HCT116 (cell line): Measurements from ENCODE around the gene KRTAP4-4. TPM values are rescaled to one million over a fixed set of nuclear protein-coding genes. Genes with fewer than 3 reads are reported as not detected.
A peak's percentile ranks its signal among the peaks of the same experiment; 100 is the strongest.

Experiments used
- ATAC-seq: fragments of 200-7000 bp; cut with Tn5 transposase; 2 replicates; pipeline ENCODE4 v1.9.1; 2020; ENCODE audit warnings: mild to moderate bottlenecking, moderate library complexity
- BruUV-seq: library from RNA; stranded (reverse); fragments of 400-500 nt; replicated peaks from 2 replicates; lab custom pipeline; 2021; lab: Mats Ljungman, UMichigan
- CTCF ChIA-PET: fragments of 300-600 bp; sonication (Branson Sonifier 250); formaldehyde crosslinking; loops from one replicate; lab custom pipeline; 2021; ENCODE audit warnings: antibody characterized with exemption; lab: Charles Lee
- POLR2A ChIA-PET: fragments of 300-600, 350-600 bp; sonication (Branson Sonifier 250); formaldehyde crosslinking; loops from one replicate; lab custom pipeline; 2021; ENCODE audit warnings: antibody characterized with exemption; lab: Charles Lee
- RAD21 ChIA-PET, 2 experiments: fragments of 300-600 bp; sonication (Branson Sonifier 250); formaldehyde crosslinking; loops; one replicate each; lab custom pipeline; 2023; ENCODE audit warnings: low total read pairs in 2 of 2; ENCODE audit not compliant: uncharacterized antibody in 2 of 2, unreplicated experiment in 2 of 2, low non-redundant PET in 1 of 2; lab: Charles Lee
- DNase-seq: peaks from one replicate; pipeline ENCODE4 v3.0.0-alpha.2; 2010; ENCODE audit warnings: low read depth, low spot score
- H2AFZ ChIP-seq: fragments of 200-600 bp; shearing (Covaris generic), sonication (generic); 2 replicates; pipeline ENCODE4 v1.6.1; 2017; ENCODE audit warnings: low read depth, mixed run types, mixed read lengths, antibody characterized with exemption, low read length; ENCODE audit not compliant: poor library complexity, severe bottlenecking
- H3K27ac ChIP-seq: 2 replicates; pipeline ENCODE4 v1.5.1; 2012; ENCODE audit warnings: low read depth, low read length
- H3K27me3 ChIP-seq: fragments of 200-600 bp; sonication (generic); 2 replicates; pipeline ENCODE4 v1.6.1; 2016; ENCODE audit warnings: mixed run types, low read length, mixed read lengths; ENCODE audit not compliant: insufficient read depth
- H3K36me3 ChIP-seq, 2 experiments: fragments of 200-500 bp in 1 of 2; fragments of 200-600 bp in 1 of 2; sonication (Bioruptor generic) in 1 of 2; sonication (generic) in 1 of 2; 2 replicates each; pipeline versions ENCODE4 v1.5.1 to v1.6.1; 2014 to 2016; ENCODE audit warnings: low read length in 2 of 2, inconsistent platforms in 1 of 2, mixed read lengths in 1 of 2, mixed run types in 1 of 2; ENCODE audit not compliant: insufficient read depth in 2 of 2, control insufficient read depth in 1 of 2
- H3K4me1 ChIP-seq, 2 experiments: fragments of 200-600 bp in 1 of 2; sonication (generic) in 1 of 2; 2 replicates each; pipeline versions ENCODE4 v1.5.1 to v1.6.1; 2012 to 2017; ENCODE audit warnings: low read length in 2 of 2, inconsistent platforms in 1 of 2, mild to moderate bottlenecking in 1 of 2, mixed read lengths in 1 of 2, mixed run types in 1 of 2, moderate library complexity in 1 of 2; ENCODE audit not compliant: insufficient read depth in 2 of 2, control insufficient read depth in 1 of 2
- H3K4me2 ChIP-seq: fragments of 200-600 bp; sonication (generic); 2 replicates; pipeline ENCODE4 v1.6.1; 2017; ENCODE audit warnings: mixed run types, low read length, mixed read lengths
- H3K4me3 ChIP-seq, 2 experiments: fragments of 200-600 bp in 1 of 2; sonication (generic) in 1 of 2; replicated peaks in 1 of 2; 2 replicates each; pipeline ENCODE4 v1.5.1; 2011 to 2016; ENCODE audit warnings: low read length in 2 of 2, control low read depth in 1 of 2, low read depth in 1 of 2, mild to moderate bottlenecking in 1 of 2, mixed read lengths in 1 of 2, mixed run types in 1 of 2
- H3K79me2 ChIP-seq: fragments of 200-600 bp; sonication (generic); 2 replicates; pipeline ENCODE4 v1.6.1; 2017; ENCODE audit warnings: mild to moderate bottlenecking, mixed run types, low read length, moderate library complexity, mixed read lengths; ENCODE audit not compliant: insufficient read depth
- H3K9ac ChIP-seq: fragments of 200-600 bp; sonication (generic); 2 replicates; pipeline ENCODE4 v1.6.1; 2016; ENCODE audit warnings: low read length, mixed read lengths
- H3K9me2 ChIP-seq: fragments of 200-600 bp; sonication (generic), shearing (Covaris generic); 2 replicates; pipeline ENCODE4 v1.6.1; 2017; ENCODE audit warnings: mixed run types, mild to moderate bottlenecking, moderate library complexity; ENCODE audit not compliant: insufficient read depth
- H3K9me3 ChIP-seq, 2 experiments: fragments of 200-500 bp in 1 of 2; fragments of 200-600 bp in 1 of 2; sonication (Bioruptor generic) in 1 of 2; sonication (generic) in 1 of 2; 2 replicates each; pipeline ENCODE4 v1.6.1; 2014 to 2017; ENCODE audit warnings: low read length in 2 of 2, mixed read lengths in 2 of 2, inconsistent platforms in 1 of 2, low read depth in 1 of 2, mild to moderate bottlenecking in 1 of 2, mixed run types in 1 of 2, moderate library complexity in 1 of 2; ENCODE audit not compliant: control insufficient read depth in 1 of 2, insufficient read depth in 1 of 2
- H4K20me1 ChIP-seq: fragments of 200-600 bp; sonication (generic), shearing (Covaris generic); 2 replicates; pipeline ENCODE4 v1.6.1; 2017; ENCODE audit warnings: mixed run types, mild to moderate bottlenecking, moderate library complexity; ENCODE audit not compliant: insufficient read depth
- CBX3 ChIP-seq: IDR thresholded peaks from 2 replicates; pipeline ENCODE4 v1.6.1; 2012; ENCODE audit warnings: low read depth
- CEBPB ChIP-seq: IDR thresholded peaks from 2 replicates; pipeline ENCODE4 v1.6.1; 2012; ENCODE audit warnings: low read depth
- FOSL1 ChIP-seq: IDR thresholded peaks from 2 replicates; pipeline ENCODE4 v1.6.1; 2012; ENCODE audit warnings: low read depth
- JUND ChIP-seq: IDR thresholded peaks from 2 replicates; pipeline ENCODE4 v1.6.1; 2012
- RAD21 ChIP-seq: IDR thresholded peaks from 2 replicates; pipeline ENCODE4 v1.6.1; 2012; ENCODE audit warnings: low read depth, mild to moderate bottlenecking
- SP1 ChIP-seq: IDR thresholded peaks from 2 replicates; pipeline ENCODE4 v1.6.1; 2012; ENCODE audit warnings: low read depth
- SRF ChIP-seq: IDR thresholded peaks from 2 replicates; pipeline ENCODE4 v1.6.1; 2012; ENCODE audit warnings: low read depth
- TCF7L2 ChIP-seq: IDR thresholded peaks from 2 replicates; pipeline ENCODE4 v1.7.0; 2011; ENCODE audit warnings: borderline replicate concordance, inconsistent platforms; ENCODE audit not compliant: insufficient read depth, insufficient read length; ENCODE audit errors: extremely low read depth
- ZNF274 ChIP-seq: fragments of 200-500 bp; sonication (Bioruptor generic); IDR thresholded peaks from 2 replicates; pipeline ENCODE4 v1.6.1; 2014; ENCODE audit warnings: mild to moderate bottlenecking, low read depth, low read length, inconsistent platforms
- intact Hi-C: fragments of 100-400 bp; cut with micrococcal nuclease; formaldehyde crosslinking; loops from 2 replicates; pipeline ENCODE4 v1.10.0; 2022
- total RNA-seq: library from RNA; stranded (reverse); gene quantifications from one replicate; pipeline ENCODE4 v1.2.1, GENCODE V29; 2021; ENCODE audit not compliant: unreplicated experiment
- TF ChIP-seq, protein P1 (sequence below): IDR thresholded peaks from 2 replicates; pipeline ENCODE4 v1.6.1; 2012
- TF ChIP-seq, protein P2 (sequence below): IDR thresholded peaks from 2 replicates; pipeline ENCODE4 v1.6.1; 2012
- TF ChIP-seq, protein P3 (sequence below): IDR thresholded peaks from 2 replicates; pipeline ENCODE4 v1.6.1; 2012; ENCODE audit warnings: low read depth

The KRTAP4-4 gene
- total RNA-seq, 1 experiment from 2014 or later, result not detected

DNA sequence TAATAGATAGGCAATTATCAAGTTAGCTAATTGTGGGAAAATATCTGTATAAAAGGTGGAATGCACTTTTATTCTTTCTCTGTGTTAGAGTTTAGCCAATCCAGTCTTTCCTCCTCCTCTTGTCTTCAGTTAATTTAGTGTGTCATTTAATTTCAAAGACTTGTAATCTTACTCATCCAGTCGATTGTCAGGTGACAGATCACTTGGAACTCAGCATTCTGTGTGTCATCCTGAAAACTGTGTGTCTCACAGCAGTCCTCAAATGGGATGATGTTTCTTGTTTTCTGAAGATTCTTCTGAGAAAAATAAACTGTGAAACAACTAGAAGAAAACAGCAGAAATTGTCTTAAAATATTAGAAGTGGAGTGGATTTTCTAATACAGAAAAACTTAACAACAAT is 24.5 kb upstream of the KRTAP4-4 start:
- CTCF ChIA-PET, result no interaction called here
- BruUV-seq, result no TSS peak

More for the DNA sequence above, 24.5 kb upstream of the KRTAP4-4 start:
- H3K36me3 ChIP-seq, result no peaks in the 10 kb centered on the region
- ChIA-PET RAD21 (no interaction called here), POLR2A (interaction anchor here (0.6 kb wide), 1 partner anchor 281 kb away, joined by 5 read pairs; no protein-coding TSS in a partner anchor)
- H2AFZ ChIP-seq, result peak overlapping the region; percentile 24
- no peak for ATAC-seq
- intact Hi-C loops, result no loop called here
- peaks cover 0 to 10% of the 10 kb centered on the region in 2 experiments; a peak in 1 of 4 replicates for H3K4me1 ChIP-seq
- H4K20me1 ChIP-seq, result no peaks in the 10 kb centered on the region
- no peak overlapping the region for H3K4me2 ChIP-seq
- no peak overlapping the region for H3K9ac ChIP-seq
- DNase-seq, result no peak
- TF ChIP-seq JUND, result no peak
- TF ChIP-seq FOSL1, result no peak
- no peak for TF ChIP-seq ZNF274
- TF ChIP-seq TCF7L2, result no peak
- TF ChIP-seq CBX3, result no peak
- TF ChIP-seq CEBPB, result no peak
- no peak for TF ChIP-seq SRF
- TF ChIP-seq SP1, result no peak
- TF ChIP-seq, protein P1, sequence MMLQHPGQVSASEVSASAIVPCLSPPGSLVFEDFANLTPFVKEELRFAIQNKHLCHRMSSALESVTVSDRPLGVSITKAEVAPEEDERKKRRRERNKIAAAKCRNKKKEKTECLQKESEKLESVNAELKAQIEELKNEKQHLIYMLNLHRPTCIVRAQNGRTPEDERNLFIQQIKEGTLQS, result no peak
- TF ChIP-seq, protein P2, sequence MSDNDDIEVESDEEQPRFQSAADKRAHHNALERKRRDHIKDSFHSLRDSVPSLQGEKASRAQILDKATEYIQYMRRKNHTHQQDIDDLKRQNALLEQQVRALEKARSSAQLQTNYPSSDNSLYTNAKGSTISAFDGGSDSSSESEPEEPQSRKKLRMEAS, result no peak
- no peak for TF ChIP-seq RAD21
- TF ChIP-seq, protein P3, sequence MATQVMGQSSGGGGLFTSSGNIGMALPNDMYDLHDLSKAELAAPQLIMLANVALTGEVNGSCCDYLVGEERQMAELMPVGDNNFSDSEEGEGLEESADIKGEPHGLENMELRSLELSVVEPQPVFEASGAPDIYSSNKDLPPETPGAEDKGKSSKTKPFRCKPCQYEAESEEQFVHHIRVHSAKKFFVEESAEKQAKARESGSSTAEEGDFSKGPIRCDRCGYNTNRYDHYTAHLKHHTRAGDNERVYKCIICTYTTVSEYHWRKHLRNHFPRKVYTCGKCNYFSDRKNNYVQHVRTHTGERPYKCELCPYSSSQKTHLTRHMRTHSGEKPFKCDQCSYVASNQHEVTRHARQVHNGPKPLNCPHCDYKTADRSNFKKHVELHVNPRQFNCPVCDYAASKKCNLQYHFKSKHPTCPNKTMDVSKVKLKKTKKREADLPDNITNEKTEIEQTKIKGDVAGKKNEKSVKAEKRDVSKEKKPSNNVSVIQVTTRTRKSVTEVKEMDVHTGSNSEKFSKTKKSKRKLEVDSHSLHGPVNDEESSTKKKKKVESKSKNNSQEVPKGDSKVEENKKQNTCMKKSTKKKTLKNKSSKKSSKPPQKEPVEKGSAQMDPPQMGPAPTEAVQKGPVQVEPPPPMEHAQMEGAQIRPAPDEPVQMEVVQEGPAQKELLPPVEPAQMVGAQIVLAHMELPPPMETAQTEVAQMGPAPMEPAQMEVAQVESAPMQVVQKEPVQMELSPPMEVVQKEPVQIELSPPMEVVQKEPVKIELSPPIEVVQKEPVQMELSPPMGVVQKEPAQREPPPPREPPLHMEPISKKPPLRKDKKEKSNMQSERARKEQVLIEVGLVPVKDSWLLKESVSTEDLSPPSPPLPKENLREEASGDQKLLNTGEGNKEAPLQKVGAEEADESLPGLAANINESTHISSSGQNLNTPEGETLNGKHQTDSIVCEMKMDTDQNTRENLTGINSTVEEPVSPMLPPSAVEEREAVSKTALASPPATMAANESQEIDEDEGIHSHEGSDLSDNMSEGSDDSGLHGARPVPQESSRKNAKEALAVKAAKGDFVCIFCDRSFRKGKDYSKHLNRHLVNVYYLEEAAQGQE, result no peak
- no peaks in the 10 kb centered on the region for H3K9me2 ChIP-seq
- H3K9me3 ChIP-seq, result no peaks in the 10 kb centered on the region
- H3K27me3 ChIP-seq, result no peaks in the 10 kb centered on the region
- no peak overlapping the region for H3K4me3 ChIP-seq
- H3K27ac ChIP-seq, result no peak overlapping the region
- no peaks in the 10 kb centered on the region for H3K79me2 ChIP-seq
